Sigmoid colon (tissue), 7 donors: ENCODE measurements around the gene LMBR1. TPM values are rescaled to one million over a fixed set of nuclear protein-coding genes. Genes with fewer than 3 reads are reported as not detected.

ENCODE experiments used
- DNase-seq: peaks from one replicate; pipeline ENCODE4 v3.0.0-alpha.2; 2019
- H3K27ac ChIP-seq, 4 donors: fragments of 200-600 bp; sonication (generic); one replicate each; pipeline ENCODE4 v1.5.1; 2016 to 2019; ENCODE audit warnings: mild to moderate bottlenecking in 1 of 4
- H3K27me3 ChIP-seq, 3 donors: fragments of 200-600 bp; sonication (generic); one replicate each; pipeline ENCODE4 v1.5.1; 2019; ENCODE audit warnings: mild to moderate bottlenecking in 1 of 3
- H3K36me3 ChIP-seq, 4 donors: fragments of 200-600 bp; sonication (generic); one replicate each; pipeline ENCODE4 v1.5.1; 2016 to 2019
- H3K4me1 ChIP-seq, 4 donors: fragments of 200-600 bp; sonication (generic); one replicate each; pipeline ENCODE4 v1.5.1; 2017 to 2019
- H3K4me3 ChIP-seq, 4 donors: fragments of 200-600 bp; sonication (generic); one replicate each; pipeline ENCODE4 v1.5.1; 2017 to 2019; ENCODE audit warnings: mild to moderate bottlenecking in 2 of 4, moderate library complexity in 1 of 4
- H3K9me3 ChIP-seq, 4 donors: fragments of 200-600 bp in 3 of 4; sonication (generic) in 3 of 4; one replicate each; pipeline versions ENCODE4 v1.5.1 to v1.6.1; 2013 to 2019
- EP300 ChIP-seq, 4 donors: sonication (generic); formaldehyde crosslinking; IDR thresholded peaks; one replicate each; pipeline ENCODE4 v1.6.1; 2017; ENCODE audit warnings: antibody characterized with exemption in 4 of 4
- POLR2A ChIP-seq, 2 donors: fragments of 450-650 bp; IDR thresholded peaks; one replicate each; pipeline ENCODE4 v1.6.1; 2016; ENCODE audit warnings: antibody characterized with exemption in 2 of 2, mild to moderate bottlenecking in 2 of 2, moderate library complexity in 2 of 2
- POLR2AphosphoS5 ChIP-seq, 4 donors: sonication (generic); formaldehyde crosslinking; IDR thresholded peaks; one replicate each; pipeline ENCODE4 v1.6.1; 2017; ENCODE audit warnings: antibody characterized with exemption in 4 of 4
- WGBS, 2 donors: extraction: QIAGEN DNeasy Blood & Tissue Kit; methylation state at CpG; one replicate each; pipeline ENCODE4 v1.1.7; 2013; 5-methylcytosine and 5-hydroxymethylcytosine counted together
- intact Hi-C: fragments of 100-400 bp; cut with DNase I; formaldehyde crosslinking; loops from one replicate; pipeline ENCODE4 v1.15.1; 2023
- polyA plus RNA-seq, 3 donors: library from polyadenylated mRNA; stranded (reverse); fragments of 200-250 nt; gene quantifications; one replicate each; pipeline ENCODE4 v1.2.3, GENCODE V29; 2013
- total RNA-seq, 4 donors: library from RNA; depleted of rRNA; stranded (reverse); fragments of >200 nt; gene quantifications; one replicate each; pipeline ENCODE4 v1.1.0, GENCODE V29; 2016
- TF ChIP-seq, protein P1 (sequence below), 4 experiments: fragments of 450-650 bp in 3 of 4; fragments of 200-600 bp in 1 of 4; IDR thresholded peaks; one replicate each; pipeline ENCODE4 v1.5.1; 2016 to 2019; ENCODE audit warnings: antibody characterized with exemption in 4 of 4, mild to moderate bottlenecking in 3 of 4, moderate library complexity in 2 of 4
- donor health status: healthy with polysubstance abuse.
- donor health status: Bipolar disorder and iron deficiency.
- donor health status: healthy.

LMBR1 gene
- total and polyA plus RNA-seq, 7 donors = 2.5 to 60.9 (median 43.9) TPM

DNA sequence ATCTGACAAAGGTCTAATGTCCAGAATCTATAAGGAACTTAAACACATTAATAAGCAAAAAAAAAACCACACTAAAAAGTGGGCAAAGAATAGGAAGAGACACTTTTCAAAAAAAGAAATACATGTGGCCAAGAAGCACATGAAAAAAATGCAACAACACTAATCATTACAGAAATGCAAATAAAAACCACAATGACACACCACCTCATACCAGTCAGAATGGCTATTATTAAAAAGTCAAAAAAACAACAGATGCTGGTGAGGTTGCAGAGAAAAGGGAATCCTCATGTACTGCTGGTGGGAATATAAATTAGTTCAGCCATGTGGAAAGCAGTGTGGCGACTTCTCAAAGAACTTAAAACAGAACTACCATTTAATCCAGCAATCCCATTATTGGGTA lies 119.0 kb downstream of the LMBR1 start:
- Histone ChIP-seq H3K27me3 (no peaks in the 10 kb centered on the region), H3K36me3 (no peaks in the 10 kb centered on the region), H3K4me3 (no peak overlapping the region), H3K27ac (no peak overlapping the region), H3K4me1 (peaks cover 0 to 6% (median 2%) of the 10 kb centered on the region in 4 donors), H3K9me3 (peaks cover 0 to 2% (median 0%) of the 10 kb centered on the region in 4 donors)
- no peak for DNase-seq
- TF ChIP-seq, protein P1, sequence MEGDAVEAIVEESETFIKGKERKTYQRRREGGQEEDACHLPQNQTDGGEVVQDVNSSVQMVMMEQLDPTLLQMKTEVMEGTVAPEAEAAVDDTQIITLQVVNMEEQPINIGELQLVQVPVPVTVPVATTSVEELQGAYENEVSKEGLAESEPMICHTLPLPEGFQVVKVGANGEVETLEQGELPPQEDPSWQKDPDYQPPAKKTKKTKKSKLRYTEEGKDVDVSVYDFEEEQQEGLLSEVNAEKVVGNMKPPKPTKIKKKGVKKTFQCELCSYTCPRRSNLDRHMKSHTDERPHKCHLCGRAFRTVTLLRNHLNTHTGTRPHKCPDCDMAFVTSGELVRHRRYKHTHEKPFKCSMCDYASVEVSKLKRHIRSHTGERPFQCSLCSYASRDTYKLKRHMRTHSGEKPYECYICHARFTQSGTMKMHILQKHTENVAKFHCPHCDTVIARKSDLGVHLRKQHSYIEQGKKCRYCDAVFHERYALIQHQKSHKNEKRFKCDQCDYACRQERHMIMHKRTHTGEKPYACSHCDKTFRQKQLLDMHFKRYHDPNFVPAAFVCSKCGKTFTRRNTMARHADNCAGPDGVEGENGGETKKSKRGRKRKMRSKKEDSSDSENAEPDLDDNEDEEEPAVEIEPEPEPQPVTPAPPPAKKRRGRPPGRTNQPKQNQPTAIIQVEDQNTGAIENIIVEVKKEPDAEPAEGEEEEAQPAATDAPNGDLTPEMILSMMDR (IDR thresholded peaks at IDR 0.05) = no peak
- TF ChIP-seq POLR2AphosphoS5 (IDR thresholded peaks at IDR 0.05) (no peak), EP300 (IDR thresholded peaks at IDR 0.05) (no peak)
- 44 to 85% methylated on average over 1 of the region's 1 CpG for WGBS, 2 donors
- intact Hi-C loops = no loop called here

GRCh38 chr7:156772725-156773124 lies 120.3 kb downstream of the LMBR1 start:
- 80 to 95% methylated on average over 5 of the region's 5 CpGs for WGBS, 2 donors
- TF ChIP-seq POLR2A (IDR thresholded peaks at IDR 0.05) = no peak
- TF ChIP-seq POLR2AphosphoS5 (IDR thresholded peaks at IDR 0.05) = no peak
- TF ChIP-seq, protein P1 (IDR thresholded peaks at IDR 0.05) = no peak
- TF ChIP-seq EP300 (IDR thresholded peaks at IDR 0.05) = no peak

DNA sequence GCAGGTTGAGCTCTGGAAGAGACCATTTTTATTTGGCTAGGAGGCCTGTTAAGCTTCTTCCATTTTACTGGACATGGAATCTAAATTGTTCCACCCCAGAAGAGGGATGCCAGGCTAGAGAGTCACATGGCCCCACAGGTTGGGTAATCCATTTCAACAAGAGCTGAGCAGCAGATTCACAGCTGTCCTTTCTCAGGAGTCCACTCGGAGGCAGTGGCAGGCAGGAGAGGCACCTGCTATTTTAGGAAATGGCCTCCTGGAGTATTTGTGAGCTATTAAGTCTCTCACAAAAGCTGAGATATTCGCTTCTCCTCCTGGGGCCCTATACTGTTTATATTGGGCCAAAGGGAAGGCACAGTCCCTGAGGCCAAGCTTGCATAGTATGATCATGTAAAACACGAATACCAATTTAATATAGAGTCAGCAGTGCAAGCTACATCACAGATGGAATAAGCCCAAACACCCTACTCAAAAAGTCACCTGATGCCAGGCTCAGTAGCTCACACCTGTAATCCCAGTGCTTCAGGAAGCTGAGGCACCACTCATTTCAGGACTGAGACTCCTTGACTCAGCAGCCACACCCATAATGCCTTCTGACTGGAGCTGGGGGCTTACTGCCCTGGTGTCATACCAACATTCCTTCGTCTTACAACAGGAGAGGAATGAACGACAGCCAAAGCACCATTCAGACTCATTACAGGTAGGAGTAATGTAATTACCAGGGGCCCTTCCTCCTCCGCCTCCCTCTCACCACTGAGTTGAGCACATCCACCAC lies 124.1 kb downstream of the LMBR1 start:
- H3K27me3 ChIP-seq = no peaks in the 10 kb centered on the region
- TF ChIP-seq POLR2AphosphoS5 (IDR thresholded peaks at IDR 0.05) (no peak), EP300 (IDR thresholded peaks at IDR 0.05) (no peak), POLR2A (IDR thresholded peaks at IDR 0.05) (no peak)
- TF ChIP-seq, protein P1 (IDR thresholded peaks at IDR 0.05) = no peak
- no peak overlapping the region for H3K27ac ChIP-seq
- no peaks in the 10 kb centered on the region for H3K4me1 ChIP-seq
- no peaks in the 10 kb centered on the region for H3K36me3 ChIP-seq
- H3K9me3 ChIP-seq = peaks cover 0 to 2% (median 0%) of the 10 kb centered on the region in 4 donors
- intact Hi-C loops = no loop called here
- no peak for DNase-seq
- no peak overlapping the region for H3K4me3 ChIP-seq
- 90 to 95% methylated on average over 6 of the region's 6 CpGs for WGBS, 2 donors

More at GRCh38 chr7:156772725-156773124, 120.3 kb downstream of the LMBR1 start:
- intact Hi-C loops = no loop called here
- no peaks in the 10 kb centered on the region for H3K4me1 ChIP-seq
- DNase-seq = no peak
- peaks cover 0 to 2% (median 0%) of the 10 kb centered on the region in 4 donors for H3K9me3 ChIP-seq
- H3K4me3 ChIP-seq = no peak overlapping the region
- H3K27me3 ChIP-seq = no peaks in the 10 kb centered on the region
- no peak overlapping the region for H3K27ac ChIP-seq
- no peaks in the 10 kb centered on the region for H3K36me3 ChIP-seq

DNA sequence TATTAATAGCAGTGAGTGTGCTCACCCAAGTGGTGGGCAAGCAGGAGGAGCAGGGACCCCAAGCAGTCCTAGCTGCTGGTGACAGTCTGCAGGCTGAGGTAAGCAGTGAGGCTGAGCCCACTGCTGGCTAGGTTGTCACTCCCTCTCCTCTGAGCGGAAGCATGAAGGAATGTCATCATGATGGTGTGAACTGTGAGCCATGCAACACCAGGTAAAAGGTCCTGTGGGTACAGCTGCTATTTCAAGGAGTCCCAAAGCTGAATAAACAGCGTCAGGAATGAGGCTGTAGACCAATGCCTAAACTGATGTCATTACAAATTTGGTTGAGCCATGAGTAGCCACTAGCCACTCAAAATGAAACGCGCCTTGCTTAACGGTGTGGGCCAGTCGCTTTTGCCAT lies 126.3 kb downstream of the LMBR1 start:
- Histone ChIP-seq H3K27ac (no peak overlapping the region), H3K4me3 (no peak overlapping the region), H3K27me3 (no peaks in the 10 kb centered on the region), H3K9me3 (no peaks in the 10 kb centered on the region), H3K4me1 (no peaks in the 10 kb centered on the region), H3K36me3 (no peaks in the 10 kb centered on the region)
- WGBS, 2 donors = 96% methylated on average over 6 of the region's 6 CpGs
- DNase-seq = no peak
- intact Hi-C loops = no loop called here
- TF ChIP-seq POLR2A (IDR thresholded peaks at IDR 0.05) (no peak), POLR2AphosphoS5 (IDR thresholded peaks at IDR 0.05) (no peak), EP300 (IDR thresholded peaks at IDR 0.05) (no peak)
- TF ChIP-seq, protein P1 (IDR thresholded peaks at IDR 0.05) = no peak
